C4-2B (cell line): ENCODE measurements around the gene GALNTL6.

Experiments
- ZFX ChIP-seq: fragments of 450-650 bp; IDR thresholded peaks from 2 replicates; pipeline ENCODE4 v1.6.1; 2017
- TF ChIP-seq, protein P1 (sequence below): fragments of 450-650 bp; conservative IDR thresholded peaks from 2 replicates; pipeline ENCODE4 v1.5.1; 2017; ENCODE audit warnings: mild to moderate bottlenecking

DNA sequence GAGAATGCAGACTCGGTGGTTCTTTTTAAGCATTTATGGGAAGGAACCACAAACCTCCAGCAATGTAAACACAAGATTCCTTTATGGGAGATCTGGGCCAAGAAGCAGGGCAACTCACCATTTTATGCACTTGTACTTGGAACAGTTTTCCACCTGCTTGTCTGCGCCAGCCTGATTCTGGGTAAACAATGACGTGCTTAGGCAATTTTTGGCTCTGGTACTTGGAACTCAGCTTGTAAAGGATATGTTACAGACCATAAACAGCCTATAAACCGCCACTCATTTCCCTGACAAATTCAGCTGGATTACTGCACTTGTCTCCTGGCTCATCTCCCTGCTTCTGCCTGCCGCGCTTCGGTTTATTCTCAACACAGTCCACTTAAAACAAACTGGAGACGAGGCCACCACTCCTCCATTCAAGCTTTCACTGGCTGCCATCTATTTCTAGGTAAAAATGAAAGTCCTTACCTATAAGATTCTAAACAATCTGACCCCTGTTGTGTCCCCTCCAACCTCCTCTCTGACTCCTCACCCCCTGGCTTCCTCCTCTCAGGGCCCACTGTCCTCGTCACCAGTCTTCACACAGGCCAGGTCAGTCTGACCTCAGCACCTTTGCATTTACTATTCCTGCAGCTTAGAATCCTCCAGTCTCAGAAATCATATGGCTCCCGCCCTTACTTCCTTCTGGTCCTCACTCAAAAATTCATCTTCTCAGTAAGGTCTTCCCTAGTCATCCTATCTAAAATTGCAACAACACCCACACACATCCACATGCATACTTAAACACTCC lies 1149.6 kb downstream of the GALNTL6 start:
- TF ChIP-seq, protein P1, sequence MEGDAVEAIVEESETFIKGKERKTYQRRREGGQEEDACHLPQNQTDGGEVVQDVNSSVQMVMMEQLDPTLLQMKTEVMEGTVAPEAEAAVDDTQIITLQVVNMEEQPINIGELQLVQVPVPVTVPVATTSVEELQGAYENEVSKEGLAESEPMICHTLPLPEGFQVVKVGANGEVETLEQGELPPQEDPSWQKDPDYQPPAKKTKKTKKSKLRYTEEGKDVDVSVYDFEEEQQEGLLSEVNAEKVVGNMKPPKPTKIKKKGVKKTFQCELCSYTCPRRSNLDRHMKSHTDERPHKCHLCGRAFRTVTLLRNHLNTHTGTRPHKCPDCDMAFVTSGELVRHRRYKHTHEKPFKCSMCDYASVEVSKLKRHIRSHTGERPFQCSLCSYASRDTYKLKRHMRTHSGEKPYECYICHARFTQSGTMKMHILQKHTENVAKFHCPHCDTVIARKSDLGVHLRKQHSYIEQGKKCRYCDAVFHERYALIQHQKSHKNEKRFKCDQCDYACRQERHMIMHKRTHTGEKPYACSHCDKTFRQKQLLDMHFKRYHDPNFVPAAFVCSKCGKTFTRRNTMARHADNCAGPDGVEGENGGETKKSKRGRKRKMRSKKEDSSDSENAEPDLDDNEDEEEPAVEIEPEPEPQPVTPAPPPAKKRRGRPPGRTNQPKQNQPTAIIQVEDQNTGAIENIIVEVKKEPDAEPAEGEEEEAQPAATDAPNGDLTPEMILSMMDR: no peak
- TF ChIP-seq ZFX: no peak
